AG10803 (cell line): ENCODE results near the gene TJP1.

Experiments used
- DNase-seq: peaks from one replicate; pipeline ENCODE4 v3.0.0; 2010; ENCODE audit warnings: low read depth
- H3K4me3 ChIP-seq: 2 replicates; pipeline ENCODE4 v1.5.1; 2011; ENCODE audit warnings: mild to moderate bottlenecking, low read length, control low read depth
- CTCF ChIP-seq: conservative IDR thresholded peaks from 2 replicates; pipeline ENCODE4 v1.5.1; 2011; ENCODE audit warnings: mild to moderate bottlenecking, low read length, control low read depth, inconsistent platforms

Gene TJP1

GRCh38 chr15:29863438-29863837, 41.2 kb upstream of the TJP1 start:
- H3K4me3 ChIP-seq: no peak overlapping the region
- DNase-seq: no peak
- TF ChIP-seq CTCF: no peak

GRCh38 chr15:29862271-29862670, 40.0 kb upstream of the TJP1 start:
- H3K4me3 ChIP-seq: no peak overlapping the region
- DNase-seq: no peak
- no peak for TF ChIP-seq CTCF

- no peak overlapping the region for H3K4me3 ChIP-seq
- TF ChIP-seq CTCF: no peak
- peak; percentile 23 for DNase-seq
Observed at GRCh38 chr15:29860872-29861271, 38.6 kb upstream of the TJP1 start.

- H3K4me3 ChIP-seq: no peak overlapping the region
- no peak for TF ChIP-seq CTCF
- peak; percentile 78 for DNase-seq
Observed at GRCh38 chr15:29859973-29860715, 37.9 kb upstream of the TJP1 start.

- no peak overlapping the region for H3K4me3 ChIP-seq
- DNase-seq: no peak
- no peak for TF ChIP-seq CTCF
Observed at GRCh38 chr15:29859293-29859692, 37.0 kb upstream of the TJP1 start.

- H3K4me3 ChIP-seq: no peak overlapping the region
- peak; percentile 16 for DNase-seq
- no peak for TF ChIP-seq CTCF
Observed at GRCh38 chr15:29857221-29857789, 35.0 kb upstream of the TJP1 start.

- TF ChIP-seq CTCF: no peak
- no peak overlapping the region for H3K4me3 ChIP-seq
- DNase-seq: no peak
Observed at GRCh38 chr15:29854413-29854812, 32.1 kb upstream of the TJP1 start.
